Esophagus squamous epithelium (tissue), 5 donors: ENCODE data around the gene C19orf12. TPM values are rescaled to one million over a fixed set of nuclear protein-coding genes. Genes with fewer than 3 reads are reported as not detected.

Source experiments
- DNase-seq: peaks from one replicate; lab custom pipeline; 2025; lab: John Stamatoyannopoulos, UW
- H3K27ac ChIP-seq, 4 donors: fragments of 200-600 bp; sonication (generic); one replicate each; pipeline ENCODE4 v1.5.1; 2016 to 2019; ENCODE audit warnings: mild to moderate bottlenecking in 1 of 4
- H3K27me3 ChIP-seq, 4 donors: fragments of 200-600 bp; sonication (generic); 1 replicate in 3 of 4; 2 replicates in 1 of 4; pipeline versions ENCODE4 v1.5.1 to v1.6.0; 2017 to 2021; ENCODE audit warnings: antibody characterized with exemption in 1 of 4
- H3K36me3 ChIP-seq, 3 donors: fragments of 200-600 bp; sonication (generic); one replicate each; pipeline ENCODE4 v1.5.1; 2016 to 2019
- H3K4me1 ChIP-seq, 3 donors: fragments of 200-600 bp; sonication (generic); one replicate each; pipeline ENCODE4 v1.5.1; 2017 to 2019
- H3K4me3 ChIP-seq, 4 donors: fragments of 200-600 bp; sonication (generic); 1 replicate in 3 of 4; 2 replicates in 1 of 4; pipeline ENCODE4 v1.5.1; 2016 to 2019; ENCODE audit warnings: mild to moderate bottlenecking in 2 of 4, moderate library complexity in 1 of 4
- H3K9me3 ChIP-seq, 3 donors: fragments of 200-600 bp; sonication (generic); one replicate each; pipeline ENCODE4 v1.5.1; 2016 to 2019
- CTCF ChIP-seq, 6 experiments: fragments of 450-650 bp in 4 of 6; fragments of 200-600 bp in 2 of 6; sonication (generic) in 2 of 6; IDR thresholded peaks; one replicate each; pipeline ENCODE4 v1.5.1; 2016 to 2019; ENCODE audit warnings: antibody characterized with exemption in 6 of 6, mild to moderate bottlenecking in 4 of 6, moderate library complexity in 4 of 6
- POLR2A ChIP-seq, 4 donors: fragments of 450-650 bp; IDR thresholded peaks; one replicate each; pipeline ENCODE4 v1.6.1; 2017; ENCODE audit warnings: antibody characterized with exemption in 4 of 4, mild to moderate bottlenecking in 4 of 4, moderate library complexity in 3 of 4
- WGBS, 2 donors: methylation state at CpG; one replicate each; pipeline ENCODE4 v1.1.5; 2018; 5-methylcytosine and 5-hydroxymethylcytosine counted together
- intact Hi-C: fragments of 100-400 bp; cut with DNase I; formaldehyde crosslinking; loops from one replicate; pipeline ENCODE4 v1.15.0; 2022
- total RNA-seq, 4 donors: library from RNA; depleted of rRNA; stranded (reverse); fragments of >200 nt; gene quantifications; one replicate each; pipeline ENCODE4 v1.1.0, GENCODE V29; 2016
- donor health status: DM: yes; HTN: yes; CAD: no.

C19orf12 gene
- total RNA-seq, 4 donors from 2014 or later = 11.2 to 21.6 (median 18.3) TPM

- Histone ChIP-seq H3K27ac (no peak overlapping the region), H3K4me1 (peaks cover 0 to 8% (median 6%) of the 10 kb centered on the region in 3 donors), H3K9me3 (no peaks in the 10 kb centered on the region), H3K27me3 (peaks cover 0 to 18% (median 0%) of the 10 kb centered on the region in 4 donors), H3K4me3 (no peak overlapping the region), H3K36me3 (no peaks in the 10 kb centered on the region)
- 87 to 88% methylated on average over 3 to 8 of the region's 16 CpGs for WGBS, 2 donors
- DNase-seq = no peak
- TF ChIP-seq POLR2A (IDR thresholded peaks at IDR 0.05) (no peak), CTCF (IDR thresholded peaks at IDR 0.05) (no peak)
- intact Hi-C loops = no loop called here
Measured at GRCh38 chr19:29760752-29761502, 45.9 kb upstream of the C19orf12 start.

GRCh38 chr19:29759359-29759758, 44.3 kb upstream of the C19orf12 start:
- intact Hi-C loops = no loop called here
- no peaks in the 10 kb centered on the region for H3K9me3 ChIP-seq
- H3K27ac ChIP-seq = no peak overlapping the region
- WGBS, 2 donors = 67% methylated on average over 2 of the region's 5 CpGs; no CpG with 5 or more reads in 1 of the 2 donors
- H3K36me3 ChIP-seq = no peaks in the 10 kb centered on the region
- no peak for TF ChIP-seq POLR2A (IDR thresholded peaks at IDR 0.05)
- TF ChIP-seq CTCF (IDR thresholded peaks at IDR 0.05) = no peak
- H3K4me3 ChIP-seq = no peak overlapping the region
- peaks cover 0 to 18% (median 0%) of the 10 kb centered on the region in 4 donors for H3K27me3 ChIP-seq
- DNase-seq = no peak
- H3K4me1 ChIP-seq = peaks cover 0 to 8% (median 6%) of the 10 kb centered on the region in 3 donors

- Histone ChIP-seq H3K27me3 (peaks cover 0 to 17% (median 0%) of the 10 kb centered on the region in 4 donors), H3K36me3 (no peaks in the 10 kb centered on the region), H3K27ac (no peak overlapping the region), H3K4me3 (no peak overlapping the region), H3K4me1 (peaks cover 0 to 8% (median 6%) of the 10 kb centered on the region in 3 donors), H3K9me3 (no peaks in the 10 kb centered on the region)
- DNase-seq = no peak
- intact Hi-C loops = no loop called here
- WGBS, 2 donors = 80 to 83% methylated on average over 2 to 7 of the region's 7 CpGs
- TF ChIP-seq POLR2A (IDR thresholded peaks at IDR 0.05) (no peak), CTCF (IDR thresholded peaks at IDR 0.05) (no peak)
Measured at GRCh38 chr19:29758863-29759262, 43.8 kb upstream of the C19orf12 start.

- Histone ChIP-seq H3K4me3 (no peak overlapping the region), H3K9me3 (no peaks in the 10 kb centered on the region), H3K4me1 (peaks cover 0 to 8% (median 6%) of the 10 kb centered on the region in 3 donors), H3K27ac (no peak overlapping the region), H3K27me3 (peaks cover 0 to 23% (median 0%) of the 10 kb centered on the region in 4 donors), H3K36me3 (no peaks in the 10 kb centered on the region)
- intact Hi-C loops = no loop called here
- TF ChIP-seq CTCF (IDR thresholded peaks at IDR 0.05) (no peak), POLR2A (IDR thresholded peaks at IDR 0.05) (no peak)
- no peak for DNase-seq
- 100% methylated on average over 2 of the region's 9 CpGs; no CpG with 5 or more reads in 1 of the 2 donors for WGBS, 2 donors
Measured at GRCh38 chr19:29757551-29757950, 42.5 kb upstream of the C19orf12 start.

GRCh38 chr19:29753934-29754305, 38.9 kb upstream of the C19orf12 start:
- Histone ChIP-seq H3K27me3 (peaks cover 0 to 17% (median 0%) of the 10 kb centered on the region in 4 donors), H3K36me3 (no peaks in the 10 kb centered on the region), H3K9me3 (no peaks in the 10 kb centered on the region), H3K4me3 (no peak overlapping the region), H3K4me1 (no peaks in the 10 kb centered on the region), H3K27ac (no peak overlapping the region)
- DNase-seq = no peak
- WGBS, 2 donors = 86 to 90% methylated on average over 5 to 6 of the region's 7 CpGs
- intact Hi-C loops = no loop called here
- TF ChIP-seq CTCF (IDR thresholded peaks at IDR 0.05) = no peak
- no peak for TF ChIP-seq POLR2A (IDR thresholded peaks at IDR 0.05)
